Cardiac muscle cell (in vitro differentiated cells and primary cell): Measurements from ENCODE around the gene SHLD1. TPM values are rescaled to one million over a fixed set of nuclear protein-coding genes. Genes with fewer than 3 reads are reported as not detected.

Experiments
- DNase-seq, 2 donors: peaks; one replicate each; pipeline versions ENCODE4 v3.0.0 to v3.0.0-alpha.2; 2010 to 2017; ENCODE audit warnings: low read depth in 1 of 2, low spot score in 1 of 2
- H3K27ac ChIP-seq: fragments of 200-600 bp; sonication (generic); 2 replicates; pipeline ENCODE4 v1.5.1; 2016
- H3K27me3 ChIP-seq: fragments of 200-600 bp; sonication (generic); 2 replicates; pipeline ENCODE4 v1.6.0; 2016; ENCODE audit warnings: control low read depth
- H3K36me3 ChIP-seq: fragments of 200-600 bp; sonication (generic); 2 replicates; pipeline ENCODE4 v1.5.1; 2016; ENCODE audit warnings: control low read depth
- H3K4me1 ChIP-seq: fragments of 200-600 bp; sonication (generic); 2 replicates; pipeline ENCODE4 v1.8.1; 2017; ENCODE audit warnings: low read depth, mild to moderate bottlenecking, mixed run types
- H3K4me3 ChIP-seq: fragments of 200-600 bp; sonication (generic); 2 replicates; pipeline ENCODE4 v1.5.1; 2016; ENCODE audit warnings: mild to moderate bottlenecking
- H3K9me3 ChIP-seq: fragments of 200-600 bp; sonication (generic); 2 replicates; pipeline ENCODE4 v1.5.1; 2017; ENCODE audit warnings: low read depth, mild to moderate bottlenecking, control low read depth
- polyA plus RNA-seq: library from polyadenylated mRNA; unstranded; fragments of >200 nt; fragmentation: Nextera tagmentation; extraction: Ambion mirVana; gene quantifications from 2 replicates; pipeline ENCODE4 v1.2.1, GENCODE V29; 2016
- total RNA-seq: library from RNA; depleted of rRNA; stranded (reverse); fragments of >200 nt; gene quantifications from 2 replicates; pipeline ENCODE4 v1.2.3, GENCODE V29; 2016
- TF ChIP-seq, protein P1 (sequence below): IDR thresholded peaks from 2 replicates; pipeline ENCODE4 v1.5.1; 2012; ENCODE audit warnings: low read depth, mild to moderate bottlenecking, low read length

SHLD1 gene
- total and polyA plus RNA-seq, 2 experiments from 2014 or later, result 3.4 to 10.9 TPM

DNA sequence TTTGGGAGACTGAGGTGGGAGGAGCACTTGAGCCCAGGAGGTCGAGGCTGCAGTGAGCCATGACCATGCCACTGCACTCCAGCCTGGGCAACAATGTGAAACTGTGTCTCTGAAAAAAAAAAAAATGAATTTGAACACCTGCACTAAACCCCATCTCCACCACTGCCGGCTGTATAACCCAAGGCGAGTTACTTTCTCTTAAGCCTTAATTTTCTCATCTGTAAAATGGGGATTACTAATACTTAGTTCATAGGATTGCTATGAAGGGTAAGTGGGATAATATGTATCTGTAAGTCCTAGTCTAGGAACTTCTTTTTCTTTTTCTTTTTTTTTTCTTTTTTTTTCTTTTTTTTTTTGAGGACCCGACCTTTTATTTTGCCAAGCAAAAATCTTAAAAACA is 61.5 kb downstream of the SHLD1 start:
- Histone ChIP-seq H3K4me1 (no peaks in the 10 kb centered on the region), H3K36me3 (no peaks in the 10 kb centered on the region), H3K4me3 (no peak overlapping the region), H3K27ac (no peak overlapping the region), H3K9me3 (no peaks in the 10 kb centered on the region), H3K27me3 (no peaks in the 10 kb centered on the region)
- TF ChIP-seq, protein P1, sequence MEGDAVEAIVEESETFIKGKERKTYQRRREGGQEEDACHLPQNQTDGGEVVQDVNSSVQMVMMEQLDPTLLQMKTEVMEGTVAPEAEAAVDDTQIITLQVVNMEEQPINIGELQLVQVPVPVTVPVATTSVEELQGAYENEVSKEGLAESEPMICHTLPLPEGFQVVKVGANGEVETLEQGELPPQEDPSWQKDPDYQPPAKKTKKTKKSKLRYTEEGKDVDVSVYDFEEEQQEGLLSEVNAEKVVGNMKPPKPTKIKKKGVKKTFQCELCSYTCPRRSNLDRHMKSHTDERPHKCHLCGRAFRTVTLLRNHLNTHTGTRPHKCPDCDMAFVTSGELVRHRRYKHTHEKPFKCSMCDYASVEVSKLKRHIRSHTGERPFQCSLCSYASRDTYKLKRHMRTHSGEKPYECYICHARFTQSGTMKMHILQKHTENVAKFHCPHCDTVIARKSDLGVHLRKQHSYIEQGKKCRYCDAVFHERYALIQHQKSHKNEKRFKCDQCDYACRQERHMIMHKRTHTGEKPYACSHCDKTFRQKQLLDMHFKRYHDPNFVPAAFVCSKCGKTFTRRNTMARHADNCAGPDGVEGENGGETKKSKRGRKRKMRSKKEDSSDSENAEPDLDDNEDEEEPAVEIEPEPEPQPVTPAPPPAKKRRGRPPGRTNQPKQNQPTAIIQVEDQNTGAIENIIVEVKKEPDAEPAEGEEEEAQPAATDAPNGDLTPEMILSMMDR, result no peak
- DNase-seq, result no peak

DNA sequence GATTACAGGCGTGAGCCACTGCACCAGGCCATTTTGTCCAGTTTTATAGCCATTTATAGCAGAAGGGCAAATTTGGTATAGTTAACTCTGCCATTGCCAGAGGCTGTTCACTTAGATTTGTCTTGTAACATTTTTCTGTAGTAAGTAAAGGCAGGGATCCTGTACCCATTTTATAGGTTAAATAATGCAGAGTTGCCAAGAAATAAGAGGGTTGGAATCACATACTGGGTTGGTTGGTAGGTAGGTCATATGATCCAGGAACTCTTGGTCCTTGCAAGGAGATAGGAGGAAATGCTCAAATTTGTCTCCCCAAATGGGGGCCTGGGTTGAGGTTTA is 68.1 kb downstream of the SHLD1 start:
- TF ChIP-seq, protein P1, result no peak
- Histone ChIP-seq H3K9me3 (no peaks in the 10 kb centered on the region), H3K27me3 (no peaks in the 10 kb centered on the region), H3K36me3 (no peaks in the 10 kb centered on the region), H3K4me1 (no peaks in the 10 kb centered on the region), H3K4me3 (no peak overlapping the region), H3K27ac (no peak overlapping the region)
- no peak for DNase-seq

DNA sequence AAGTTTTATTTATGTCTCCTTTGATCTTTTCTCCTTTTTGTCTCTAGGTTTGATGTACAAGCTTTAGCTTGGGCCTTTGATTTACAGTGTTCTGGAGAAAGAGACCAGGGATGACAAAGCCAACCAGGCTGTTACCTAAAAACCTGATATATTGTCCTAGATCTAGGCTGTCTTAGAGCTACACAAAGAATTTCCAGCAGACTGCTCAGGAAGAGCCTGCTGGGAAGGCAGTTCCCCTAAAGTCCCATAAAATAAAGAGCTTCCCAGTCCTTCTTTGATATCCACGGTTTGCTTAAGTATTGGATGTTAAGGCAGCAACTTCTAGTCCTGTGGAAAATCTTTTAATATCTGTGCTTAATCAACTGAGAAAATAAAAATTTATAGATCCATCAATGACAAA is 70.5 kb downstream of the SHLD1 start:
- Histone ChIP-seq H3K27ac (no peak overlapping the region), H3K36me3 (no peaks in the 10 kb centered on the region), H3K27me3 (no peaks in the 10 kb centered on the region), H3K9me3 (no peaks in the 10 kb centered on the region), H3K4me1 (no peaks in the 10 kb centered on the region), H3K4me3 (no peak overlapping the region)
- TF ChIP-seq, protein P1, result no peak
- DNase-seq, result no peak

DNA sequence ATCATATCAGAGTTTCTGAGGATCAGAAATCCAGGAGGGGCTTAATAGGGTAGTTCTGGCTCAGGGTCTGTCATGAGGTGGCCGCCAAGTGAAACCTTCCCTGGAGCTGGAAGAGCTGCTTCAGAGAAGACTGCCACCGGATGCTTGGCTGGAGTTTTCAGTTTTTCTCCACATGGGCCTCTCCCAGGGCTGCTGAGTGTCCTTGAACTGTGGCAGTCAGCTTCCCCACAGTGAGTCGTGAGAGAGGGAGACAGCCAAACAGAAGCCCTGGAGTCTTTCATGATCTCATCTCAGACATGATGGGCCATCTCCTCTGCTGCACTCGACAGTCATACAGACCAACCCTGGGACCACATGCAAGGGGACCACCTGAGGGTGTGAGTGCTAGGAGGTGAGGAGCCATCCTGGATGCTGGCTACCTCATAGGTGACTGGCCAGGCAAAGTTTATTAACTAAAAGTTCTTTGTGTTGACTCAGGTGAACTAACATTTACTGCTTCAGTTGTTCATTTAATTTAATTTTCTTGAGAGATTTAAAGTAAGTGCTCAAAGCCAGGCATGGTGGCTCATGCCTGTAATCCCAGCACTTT is 71.5 kb downstream of the SHLD1 start:
- no peaks in the 10 kb centered on the region for H3K9me3 ChIP-seq
- H3K27ac ChIP-seq, result no peak overlapping the region
- H3K4me3 ChIP-seq, result no peak overlapping the region
- no peaks in the 10 kb centered on the region for H3K36me3 ChIP-seq
- DNase-seq, result no peak
- no peaks in the 10 kb centered on the region for H3K27me3 ChIP-seq
- no peaks in the 10 kb centered on the region for H3K4me1 ChIP-seq
- TF ChIP-seq, protein P1, result no peak

DNA sequence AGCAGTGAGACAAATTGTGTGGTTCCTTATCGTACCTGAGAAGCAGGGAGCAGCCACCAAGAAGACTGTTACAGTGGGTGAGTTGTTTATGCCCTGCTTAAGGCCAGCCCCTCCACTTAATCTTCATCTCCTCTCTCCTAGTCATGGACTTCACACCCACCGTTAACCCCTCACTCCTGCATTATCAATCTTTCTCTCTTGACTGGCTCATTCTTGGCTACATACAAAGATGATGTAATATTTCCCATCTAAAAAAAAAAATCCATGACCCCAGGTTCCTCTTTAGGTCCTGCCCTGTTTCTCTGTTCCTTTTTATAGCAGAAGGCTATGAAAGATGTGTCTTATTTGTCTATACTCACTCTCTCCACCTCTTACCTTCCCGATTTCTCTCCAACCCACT is 72.4 kb downstream of the SHLD1 start:
- H3K36me3 ChIP-seq, result no peaks in the 10 kb centered on the region
- TF ChIP-seq, protein P1, result no peak
- H3K27ac ChIP-seq, result no peak overlapping the region
- H3K27me3 ChIP-seq, result no peaks in the 10 kb centered on the region
- H3K4me3 ChIP-seq, result no peak overlapping the region
- DNase-seq, result no peak
- H3K9me3 ChIP-seq, result no peaks in the 10 kb centered on the region
- H3K4me1 ChIP-seq, result no peaks in the 10 kb centered on the region

DNA sequence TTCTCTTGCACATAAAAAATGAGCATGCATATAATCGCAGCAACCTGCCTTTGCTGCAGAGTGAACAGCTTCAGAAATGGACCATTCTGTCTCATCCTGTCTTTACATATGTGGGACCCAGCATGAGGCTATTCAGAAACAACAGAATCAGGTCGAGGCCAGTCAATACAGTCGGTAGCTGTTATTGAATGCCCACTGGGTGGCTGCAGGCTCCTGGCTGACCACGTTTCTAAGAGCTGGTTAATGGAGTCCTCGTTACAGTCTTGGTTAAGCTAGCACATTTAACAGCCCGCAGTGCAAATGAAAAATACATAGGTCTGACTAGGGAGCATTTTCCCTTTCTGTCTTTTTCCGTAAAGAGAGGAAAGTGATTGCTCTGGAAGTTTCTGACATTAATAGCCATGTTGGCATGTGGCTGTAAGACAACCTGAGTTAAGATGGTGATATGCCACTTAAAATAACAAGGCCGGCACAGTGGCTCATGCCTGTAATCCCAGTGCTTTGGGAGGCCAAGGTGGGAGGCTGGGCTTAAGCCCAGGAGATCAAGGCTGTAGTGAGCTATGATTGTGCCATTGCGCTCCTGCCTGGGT is 75.0 kb downstream of the SHLD1 start:
- H3K4me3 ChIP-seq, result no peak overlapping the region
- H3K27ac ChIP-seq, result no peak overlapping the region
- H3K27me3 ChIP-seq, result no peaks in the 10 kb centered on the region
- no peaks in the 10 kb centered on the region for H3K4me1 ChIP-seq
- no peaks in the 10 kb centered on the region for H3K36me3 ChIP-seq
- no peaks in the 10 kb centered on the region for H3K9me3 ChIP-seq
- TF ChIP-seq, protein P1, result no peak
- no peak for DNase-seq
